Measurements from ENCODE around the gene MAOA.

The MAOA gene

DNA sequence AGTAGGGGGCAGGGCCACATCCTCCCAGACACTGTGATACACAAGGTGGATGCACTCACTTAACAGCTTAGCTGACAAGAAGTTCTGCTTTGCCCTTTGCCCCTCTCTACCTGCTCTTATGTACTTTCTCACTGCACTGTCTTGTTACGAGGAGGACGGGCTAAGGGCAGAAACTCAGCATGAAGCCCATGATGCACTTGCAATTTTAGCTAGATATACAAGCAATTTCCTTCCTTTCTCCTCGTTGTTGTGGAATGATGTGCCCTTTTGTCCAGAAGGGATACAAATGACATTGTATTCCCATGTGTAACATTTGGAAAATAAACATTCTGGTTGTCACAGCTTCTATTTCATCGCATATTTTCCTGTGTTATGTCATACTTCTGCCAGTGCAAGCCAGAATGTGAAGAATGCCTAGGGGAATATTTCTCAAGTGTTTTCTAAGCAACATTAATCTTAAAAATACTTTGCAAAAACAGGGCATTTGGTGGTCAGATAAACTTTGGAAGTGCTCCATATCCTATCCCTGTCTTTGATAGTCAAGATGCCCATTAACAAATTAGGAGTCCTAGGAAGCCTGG is 47.2 kb downstream of the MAOA start:
- TF ChIP-seq, protein P1, sequence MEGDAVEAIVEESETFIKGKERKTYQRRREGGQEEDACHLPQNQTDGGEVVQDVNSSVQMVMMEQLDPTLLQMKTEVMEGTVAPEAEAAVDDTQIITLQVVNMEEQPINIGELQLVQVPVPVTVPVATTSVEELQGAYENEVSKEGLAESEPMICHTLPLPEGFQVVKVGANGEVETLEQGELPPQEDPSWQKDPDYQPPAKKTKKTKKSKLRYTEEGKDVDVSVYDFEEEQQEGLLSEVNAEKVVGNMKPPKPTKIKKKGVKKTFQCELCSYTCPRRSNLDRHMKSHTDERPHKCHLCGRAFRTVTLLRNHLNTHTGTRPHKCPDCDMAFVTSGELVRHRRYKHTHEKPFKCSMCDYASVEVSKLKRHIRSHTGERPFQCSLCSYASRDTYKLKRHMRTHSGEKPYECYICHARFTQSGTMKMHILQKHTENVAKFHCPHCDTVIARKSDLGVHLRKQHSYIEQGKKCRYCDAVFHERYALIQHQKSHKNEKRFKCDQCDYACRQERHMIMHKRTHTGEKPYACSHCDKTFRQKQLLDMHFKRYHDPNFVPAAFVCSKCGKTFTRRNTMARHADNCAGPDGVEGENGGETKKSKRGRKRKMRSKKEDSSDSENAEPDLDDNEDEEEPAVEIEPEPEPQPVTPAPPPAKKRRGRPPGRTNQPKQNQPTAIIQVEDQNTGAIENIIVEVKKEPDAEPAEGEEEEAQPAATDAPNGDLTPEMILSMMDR (conservative IDR thresholded peaks at IDR 0.05): no peak
- peak overlapping the region; percentile 80 for H3K27ac ChIP-seq

DNA sequence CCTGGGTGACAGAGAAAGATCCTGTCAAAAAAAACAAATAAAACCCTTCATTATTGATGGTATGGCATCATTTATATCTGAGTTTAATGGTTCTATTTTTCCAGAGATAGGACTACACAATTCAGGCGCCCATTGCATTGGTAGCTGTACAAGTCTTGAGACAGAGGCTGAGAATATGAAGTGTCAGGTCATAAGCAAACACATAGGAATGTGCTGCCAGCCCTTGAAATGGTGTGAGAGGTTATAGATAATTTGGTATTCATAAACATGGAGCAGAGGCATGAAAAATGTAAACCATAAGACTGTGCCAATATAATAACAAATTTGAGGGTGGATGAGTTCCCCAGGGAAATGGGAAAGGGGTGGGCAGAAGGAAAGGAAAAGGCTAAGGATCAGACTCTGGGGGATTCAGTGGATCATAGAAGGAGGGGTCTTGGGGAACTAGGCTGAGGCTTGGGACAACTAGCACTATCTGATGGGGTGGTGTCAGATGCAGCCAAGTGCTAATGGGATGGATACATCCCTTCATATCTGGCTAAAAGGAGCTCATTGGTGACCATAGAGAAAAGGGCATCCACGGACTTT is 50.8 kb downstream of the MAOA start:
- TF ChIP-seq, protein P1 (conservative IDR thresholded peaks at IDR 0.05): no peak
- peak overlapping the region; percentile 92 for H3K27ac ChIP-seq

DNA sequence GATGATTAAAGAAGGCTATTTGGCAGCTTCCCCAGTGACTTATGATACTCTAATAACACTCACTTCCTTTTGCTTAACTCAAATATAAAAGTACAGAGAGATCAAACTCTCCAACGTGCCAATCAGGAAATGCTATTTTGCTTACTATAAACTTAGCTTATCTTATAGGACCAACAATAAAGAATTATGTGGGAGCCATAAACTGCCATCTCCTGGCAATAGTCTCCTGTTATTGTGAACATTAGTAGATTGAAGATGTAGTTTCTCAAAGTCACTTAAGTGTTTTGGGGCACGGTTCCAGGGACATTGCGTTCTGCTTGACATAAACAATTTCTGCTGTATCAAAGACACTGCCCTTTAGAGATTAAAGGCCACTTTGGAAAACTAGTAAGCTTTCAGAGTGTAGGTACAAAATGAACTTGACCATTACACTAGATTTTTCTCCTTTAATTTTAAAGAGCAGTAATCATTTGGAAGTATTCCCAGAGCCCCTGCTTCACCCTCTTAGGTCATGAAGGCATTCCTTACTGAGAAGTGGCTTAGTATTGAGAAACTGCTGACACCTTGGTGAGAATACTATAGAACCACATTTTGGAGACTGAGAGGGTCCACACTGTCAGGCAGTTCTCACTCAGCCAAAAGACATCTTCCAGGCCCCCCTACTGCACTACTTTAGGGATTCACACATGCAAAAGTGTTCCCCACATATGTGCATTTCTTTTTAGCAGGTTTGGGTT is 51.9 kb downstream of the MAOA start:
- H3K27ac ChIP-seq: peak overlapping the region; percentile 92
- TF ChIP-seq, protein P1 (conservative IDR thresholded peaks at IDR 0.05): no peak

DNA sequence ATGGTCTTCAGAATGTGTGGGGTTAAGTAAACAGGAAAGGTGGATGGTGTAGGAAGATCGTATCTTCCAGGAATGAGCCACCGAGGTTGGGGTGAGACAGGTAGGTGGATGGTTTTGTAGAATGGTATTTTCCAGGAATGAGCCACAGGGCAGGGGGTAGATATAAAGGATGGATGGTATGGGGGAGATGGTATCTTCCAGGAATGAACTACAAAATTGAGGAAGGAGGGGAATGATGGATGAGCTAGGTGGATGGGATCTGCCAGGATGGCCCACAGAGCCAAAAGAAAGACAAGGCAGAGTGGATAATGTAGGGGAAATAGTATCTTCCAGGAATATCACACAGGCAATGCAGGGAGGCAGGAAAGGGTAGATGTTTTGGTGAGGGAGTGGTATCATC is 60.0 kb downstream of the MAOA start:
- TF ChIP-seq, protein P1 (conservative IDR thresholded peaks at IDR 0.05): no peak
- H3K27ac ChIP-seq: no peak overlapping the region

DNA sequence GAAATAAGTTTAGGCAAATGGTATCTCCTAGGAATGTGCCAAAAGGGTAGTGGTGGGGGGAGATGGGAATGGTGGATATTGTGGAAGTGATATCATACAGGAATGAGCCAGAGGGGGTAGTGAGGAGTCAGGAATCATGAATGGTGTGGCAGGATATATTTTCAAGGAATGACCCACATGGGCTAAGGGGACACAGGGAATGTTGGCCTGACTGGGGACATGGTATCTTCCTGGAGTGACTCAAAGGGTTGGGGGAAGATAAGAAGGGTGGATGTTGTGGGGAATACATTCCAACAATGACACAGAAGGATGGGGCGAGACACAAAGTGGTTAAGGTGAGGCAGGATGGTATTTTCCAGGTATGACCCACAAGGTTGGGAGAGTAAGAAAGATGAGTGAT is 60.6 kb downstream of the MAOA start:
- TF ChIP-seq, protein P1 (conservative IDR thresholded peaks at IDR 0.05): no peak
- H3K27ac ChIP-seq: no peak overlapping the region

DNA sequence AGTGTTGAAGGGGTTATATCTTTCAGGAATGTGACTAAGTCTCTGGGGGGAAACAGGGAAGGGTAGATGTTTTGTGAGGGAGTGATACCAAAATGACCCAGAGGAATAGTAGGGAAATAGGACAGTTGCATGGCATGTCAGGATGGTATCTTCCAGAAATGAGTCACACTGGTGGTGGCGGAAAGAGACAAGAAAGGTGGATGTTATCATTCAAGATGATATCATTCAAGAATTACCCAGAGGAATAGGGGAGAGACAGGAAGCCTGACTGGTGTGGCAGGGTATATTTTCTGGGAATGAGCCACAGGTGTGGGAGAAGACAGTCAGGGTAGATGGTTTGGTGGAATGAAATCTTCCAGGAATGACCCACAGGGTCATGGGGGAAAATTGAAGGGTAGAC is 61.1 kb downstream of the MAOA start:
- no peak overlapping the region for H3K27ac ChIP-seq
- TF ChIP-seq, protein P1 (conservative IDR thresholded peaks at IDR 0.05): no peak

DNA sequence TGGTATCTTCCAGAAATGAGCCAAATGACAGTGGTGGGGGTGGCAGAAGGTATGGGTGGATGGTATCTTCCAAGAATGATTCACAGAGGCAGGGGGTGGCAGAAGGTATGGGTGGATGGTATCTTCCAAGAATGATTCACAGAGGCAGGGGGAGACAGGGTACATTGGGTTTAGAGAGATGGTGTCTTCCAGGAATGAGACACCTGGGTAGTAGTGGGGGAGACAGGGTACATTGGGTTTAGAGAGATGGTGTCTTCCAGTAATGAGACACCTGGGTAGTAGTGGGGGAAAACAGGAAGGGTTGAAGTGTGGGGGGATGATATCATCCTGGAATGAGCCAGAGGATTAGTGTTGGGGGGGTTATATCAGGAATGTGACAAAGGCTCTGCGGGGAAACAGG is 62.0 kb downstream of the MAOA start:
- no peak overlapping the region for H3K27ac ChIP-seq
- TF ChIP-seq, protein P1 (conservative IDR thresholded peaks at IDR 0.05): no peak

All from VCaP (cell line).